ENCODE results near the gene ZBED3. TPM values are rescaled to one million over a fixed set of nuclear protein-coding genes. Genes with fewer than 3 reads are reported as not detected.

Gene ZBED3
- total RNA-seq, 1 experiment from 2014 or later = 7.8 TPM

DNA sequence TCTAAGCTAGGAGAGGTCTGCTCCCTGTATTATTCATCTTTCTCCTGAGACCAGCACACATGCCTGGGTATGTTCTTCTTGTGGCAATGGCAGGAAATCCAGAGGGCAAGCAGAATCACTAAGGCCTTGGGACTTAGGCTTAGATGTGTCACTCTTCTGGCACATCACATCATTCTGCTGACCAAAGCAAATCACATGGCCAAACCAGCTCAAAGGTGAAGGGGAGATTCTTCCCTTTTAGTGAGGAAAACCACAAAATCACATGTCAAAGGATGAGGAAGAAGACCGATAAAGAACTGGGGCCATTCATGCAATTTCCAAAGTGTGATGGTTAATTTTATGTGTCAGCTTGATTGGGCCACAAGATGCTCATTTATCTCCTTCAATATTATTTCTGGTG, 62.6 kb downstream of the ZBED3 start:
- Histone ChIP-seq H3K4ac (ENCODE audit: low read depth, low read length) (no peak overlapping the region), H3K14ac (ENCODE audit: insufficient read depth, low read length) (no peak overlapping the region), H3K23ac (ENCODE audit: insufficient read length, low read depth, low read length) (no peak overlapping the region), H2AK5ac (ENCODE audit: insufficient read length, low read length) (no peak overlapping the region), H2AFZ (ENCODE audit: low read length) (no peak overlapping the region), H2BK12ac (ENCODE audit: insufficient read length, low read depth, low read length) (no peak overlapping the region), H3K9ac (ENCODE audit: extremely low read depth, insufficient read length, low read length) (no peak overlapping the region), H3K9me3 (ENCODE audit: control insufficient read depth, low read depth, low read length) (peaks cover 16% of the 10 kb centered on the region), H3K79me1 (ENCODE audit: insufficient read depth, low read depth, low read length, poor library complexity, severe bottlenecking) (no peaks in the 10 kb centered on the region), H3K27me3 (ENCODE audit: insufficient read depth, low read length) (no peaks in the 10 kb centered on the region), H2BK20ac (ENCODE audit: low read depth, low read length, poor library complexity, severe bottlenecking) (no peak overlapping the region), H3K79me2 (ENCODE audit: insufficient read depth, low read length) (no peaks in the 10 kb centered on the region), H3K56ac (ENCODE audit: insufficient read length, low read depth, low read length) (no peak overlapping the region), H3K4me2 (ENCODE audit: insufficient read depth, insufficient read length, low read length) (no peak overlapping the region), H3K18ac (ENCODE audit: insufficient read length, low read depth, low read length) (no peak overlapping the region), H4K20me1 (ENCODE audit: control insufficient read depth, insufficient read depth, insufficient read length) (no peaks in the 10 kb centered on the region), H3K23me2 (ENCODE audit: insufficient read length, low read depth, low read length, poor library complexity, severe bottlenecking) (no peaks in the 10 kb centered on the region), H3T11ph (ENCODE audit: low read length) (no peak overlapping the region), H2BK5ac (ENCODE audit: insufficient read length, low read length) (no peak overlapping the region), H2BK120ac (ENCODE audit: low read depth, low read length, poor library complexity, severe bottlenecking) (no peak overlapping the region), H3K4me1 (ENCODE audit: insufficient read depth, low read length) (no peaks in the 10 kb centered on the region), H4K5ac (ENCODE audit: insufficient read length, low read depth, low read length) (no peak overlapping the region), H4K91ac (ENCODE audit: insufficient read length, low read depth, low read length) (no peak overlapping the region), H4K8ac (replicated peaks; ENCODE audit: insufficient read length, low read depth, low read length) (no peak overlapping the region), H3K27ac (ENCODE audit: insufficient read length, low read depth, low read length) (no peak overlapping the region), H2BK15ac (ENCODE audit: low read depth, low read length) (no peak overlapping the region)
- no peak overlapping the region for H3K27ac Mint-ChIP-seq
- peaks cover 39% of the 10 kb centered on the region for H3K27me3 Mint-ChIP-seq (ENCODE audit: low read depth)
- H3K9me3 Mint-ChIP-seq = peaks cover 18 to 21% of the 10 kb centered on the region in 2 experiments
- peaks cover 9 to 16% (median 11%) of the 10 kb centered on the region in 3 experiments for H3K36me3 Mint-ChIP-seq (ENCODE audit: insufficient read depth in 1 of 3, low read depth in 3 of 3)
- no CpG with 5 or more reads among the region's 1 CpG for WGBS (ENCODE audit: extremely low coverage, insufficient read length, low lambda C conversion rate)
- TF ChIP-seq, protein P1, sequence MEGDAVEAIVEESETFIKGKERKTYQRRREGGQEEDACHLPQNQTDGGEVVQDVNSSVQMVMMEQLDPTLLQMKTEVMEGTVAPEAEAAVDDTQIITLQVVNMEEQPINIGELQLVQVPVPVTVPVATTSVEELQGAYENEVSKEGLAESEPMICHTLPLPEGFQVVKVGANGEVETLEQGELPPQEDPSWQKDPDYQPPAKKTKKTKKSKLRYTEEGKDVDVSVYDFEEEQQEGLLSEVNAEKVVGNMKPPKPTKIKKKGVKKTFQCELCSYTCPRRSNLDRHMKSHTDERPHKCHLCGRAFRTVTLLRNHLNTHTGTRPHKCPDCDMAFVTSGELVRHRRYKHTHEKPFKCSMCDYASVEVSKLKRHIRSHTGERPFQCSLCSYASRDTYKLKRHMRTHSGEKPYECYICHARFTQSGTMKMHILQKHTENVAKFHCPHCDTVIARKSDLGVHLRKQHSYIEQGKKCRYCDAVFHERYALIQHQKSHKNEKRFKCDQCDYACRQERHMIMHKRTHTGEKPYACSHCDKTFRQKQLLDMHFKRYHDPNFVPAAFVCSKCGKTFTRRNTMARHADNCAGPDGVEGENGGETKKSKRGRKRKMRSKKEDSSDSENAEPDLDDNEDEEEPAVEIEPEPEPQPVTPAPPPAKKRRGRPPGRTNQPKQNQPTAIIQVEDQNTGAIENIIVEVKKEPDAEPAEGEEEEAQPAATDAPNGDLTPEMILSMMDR (conservative IDR thresholded peaks at IDR 0.05) = no peak
- no peak for DNase-seq
- no peak overlapping the region for H3K4me3 Mint-ChIP-seq
- H3K4me1 Mint-ChIP-seq = no peaks in the 10 kb centered on the region
